SJCRH30 (cell line): ENCODE data around the gene RITA1. TPM values are rescaled to one million over a fixed set of nuclear protein-coding genes. Genes with fewer than 3 reads are reported as not detected.
"Not testable (repeated sequence)": the region's sequence is repeated elsewhere in the genome, so short reads cannot be mapped to it uniquely, and the experiment has no call there.

Source experiments
- DNase-seq, 2 experiments: peaks; one replicate each; pipeline ENCODE4 v3.0.0-alpha.2; 2015 to 2020
- H3K27ac ChIP-seq: fragments of 250-450 bp; sonication (Bioruptor Pico); 2 replicates; pipeline ENCODE4 v1.5.1; 2020; ENCODE audit warnings: mild to moderate bottlenecking, moderate library complexity
- H3K27me3 ChIP-seq: fragments of 250-450 bp; sonication (Bioruptor Pico); 2 replicates; pipeline ENCODE4 v1.5.1; 2020; ENCODE audit warnings: mild to moderate bottlenecking, moderate library complexity
- H3K36me3 ChIP-seq: fragments of 250-450 bp; sonication (Bioruptor Pico); 2 replicates; pipeline ENCODE4 v1.5.1; 2020; ENCODE audit warnings: mild to moderate bottlenecking, moderate library complexity
- H3K4me1 ChIP-seq: fragments of 250-450 bp; sonication (Bioruptor Pico); 2 replicates; pipeline ENCODE4 v1.5.1; 2020; ENCODE audit warnings: mild to moderate bottlenecking, moderate library complexity
- H3K4me3 ChIP-seq: fragments of 250-450 bp; sonication (Bioruptor Pico); 2 replicates; pipeline ENCODE4 v1.5.1; 2020; ENCODE audit warnings: mild to moderate bottlenecking, moderate library complexity
- H3K9me3 ChIP-seq: fragments of 250-450 bp; sonication (Bioruptor Pico); replicated peaks from 2 replicates; pipeline ENCODE4 v1.5.1; 2020; ENCODE audit warnings: mild to moderate bottlenecking, moderate library complexity
- total RNA-seq: library from RNA; depleted of rRNA; stranded (reverse); fragments of >200 nt; shearing (Covaris generic); gene quantifications from 2 replicates; pipeline ENCODE4 v1.2.3, GENCODE V29; 2014; rRNA removed

Gene RITA1
- total RNA-seq, result 20.2 and 22.0 TPM in 2 replicates

GRCh38 chr12:113185180-113186032 is at the start of gene RITA1, which contains the start of gene DDX54:
Gene RITA1, plus strand, starts transcription at chr12:113185721. Its CDS starts 1,026 bp downstream, at chr12:113186747.
Gene DDX54, minus strand, starts transcription at chr12:113185478. Its CDS starts 27 bp downstream, at chr12:113185451.
- no peaks in the 10 kb centered on the region for H3K27me3 ChIP-seq
- H3K27ac ChIP-seq, result peak within 1 kb of the TSS; percentile 98
- peak; percentile 78 to 81 for DNase-seq
- H3K9me3 ChIP-seq, result no peaks in the 10 kb centered on the region
- H3K4me1 ChIP-seq, result peaks cover 5% of the 10 kb centered on the region; the same call in 1 of the 2 replicates
- peak within 1 kb of the TSS; percentile 100 for H3K4me3 ChIP-seq
- peaks cover 7% of the 10 kb centered on the region for H3K36me3 ChIP-seq

GRCh38 chr12:113136128-113136989 is 49.2 kb upstream of the RITA1 start:
- H3K9me3 ChIP-seq, result no peaks in the 10 kb centered on the region

GRCh38 chr12:113136990-113137511 is 48.5 kb upstream of the RITA1 start:
- DNase-seq, result no peak
- no peaks in the 10 kb centered on the region for H3K36me3 ChIP-seq
- no peak overlapping the region for H3K27ac ChIP-seq
- peaks cover 9% of the 10 kb centered on the region for H3K4me1 ChIP-seq
- no peaks in the 10 kb centered on the region for H3K9me3 ChIP-seq
- no peak overlapping the region for H3K4me3 ChIP-seq
- peaks cover 5% of the 10 kb centered on the region; the same call in 1 of the 2 replicates for H3K27me3 ChIP-seq

More at GRCh38 chr12:113136128-113136989, 49.2 kb upstream of the RITA1 start:
- H3K27ac ChIP-seq, result no peak overlapping the region
- no peak for DNase-seq
- H3K4me1 ChIP-seq, result peaks cover 9% of the 10 kb centered on the region
- no peaks in the 10 kb centered on the region for H3K27me3 ChIP-seq
- H3K36me3 ChIP-seq, result no peaks in the 10 kb centered on the region
- H3K4me3 ChIP-seq, result no peak overlapping the region

- Histone ChIP-seq H3K27me3 (peaks cover 5% of the 10 kb centered on the region; the same call in 1 of the 2 replicates), H3K9me3 (no peaks in the 10 kb centered on the region), H3K27ac (no peak overlapping the region), H3K4me3 (no peak overlapping the region), H3K36me3 (no peaks in the 10 kb centered on the region), H3K4me1 (peaks cover 9% of the 10 kb centered on the region)
- DNase-seq, result no peak
These were observed 47.4 kb upstream of the RITA1 start for GRCh38 chr12:113137861-113138783.

- H3K27me3 ChIP-seq, result peaks cover 7% of the 10 kb centered on the region; the same call in 1 of the 2 replicates
These were observed 46.7 kb upstream of the RITA1 start for GRCh38 chr12:113138826-113139225.

GRCh38 chr12:113140706-113141105 is 44.8 kb upstream of the RITA1 start:
- Histone ChIP-seq H3K27me3 (peaks cover 7% of the 10 kb centered on the region; the same call in 1 of the 2 replicates), H3K4me3 (no peak overlapping the region), H3K9me3 (no peaks in the 10 kb centered on the region), H3K36me3 (no peaks in the 10 kb centered on the region), H3K27ac (no peak overlapping the region), H3K4me1 (no peaks in the 10 kb centered on the region)
- no peak for DNase-seq

More at GRCh38 chr12:113138826-113139225, 46.7 kb upstream of the RITA1 start:
- DNase-seq, result no peak
- H3K27ac ChIP-seq, result no peak overlapping the region
- H3K4me1 ChIP-seq, result peaks cover 8% of the 10 kb centered on the region
- no peaks in the 10 kb centered on the region for H3K9me3 ChIP-seq
- no peak overlapping the region for H3K4me3 ChIP-seq
- H3K36me3 ChIP-seq, result no peaks in the 10 kb centered on the region

GRCh38 chr12:113141716-113142115 is 43.8 kb upstream of the RITA1 start:
- not testable (repeated sequence) for H3K27me3 ChIP-seq

GRCh38 chr12:113142173-113142885 is 43.2 kb upstream of the RITA1 start:
- Histone ChIP-seq H3K27ac (no peak overlapping the region), H3K4me1 (no peaks in the 10 kb centered on the region), H3K36me3 (no peaks in the 10 kb centered on the region), H3K9me3 (no peaks in the 10 kb centered on the region), H3K27me3 (peaks cover 7% of the 10 kb centered on the region; the same call in 1 of the 2 replicates), H3K4me3 (no peak overlapping the region)
- DNase-seq, result no peak

More at GRCh38 chr12:113141716-113142115, 43.8 kb upstream of the RITA1 start:
- not testable (repeated sequence) for H3K9me3 ChIP-seq, H3K36me3 ChIP-seq, H3K4me1 ChIP-seq, H3K4me3 ChIP-seq, H3K27ac ChIP-seq, DNase-seq

GRCh38 chr12:113142886-113143332 is 42.6 kb upstream of the RITA1 start:
- Histone ChIP-seq H3K4me1 (no peaks in the 10 kb centered on the region), H3K27me3 (peaks cover 7% of the 10 kb centered on the region; the same call in 1 of the 2 replicates), H3K9me3 (no peaks in the 10 kb centered on the region), H3K36me3 (no peaks in the 10 kb centered on the region), H3K27ac (no peak overlapping the region), H3K4me3 (no peak overlapping the region)
- DNase-seq, result no peak

- H3K27me3 ChIP-seq, result peaks cover 7% of the 10 kb centered on the region; the same call in 1 of the 2 replicates
- H3K9me3 ChIP-seq, result no peaks in the 10 kb centered on the region
- no peak overlapping the region for H3K4me3 ChIP-seq
These were observed 41.6 kb upstream of the RITA1 start for GRCh38 chr12:113143959-113144358.

GRCh38 chr12:113144806-113145205 is 40.7 kb upstream of the RITA1 start:
- H3K4me3 ChIP-seq, result no peak overlapping the region
- H3K9me3 ChIP-seq, result no peaks in the 10 kb centered on the region
- no peaks in the 10 kb centered on the region for H3K4me1 ChIP-seq
- H3K27me3 ChIP-seq, result peaks cover 7% of the 10 kb centered on the region; the same call in 1 of the 2 replicates
- H3K36me3 ChIP-seq, result no peaks in the 10 kb centered on the region
- DNase-seq, result no peak
- H3K27ac ChIP-seq, result no peak overlapping the region

More at GRCh38 chr12:113143959-113144358, 41.6 kb upstream of the RITA1 start:
- Histone ChIP-seq H3K27ac (no peak overlapping the region), H3K4me1 (no peaks in the 10 kb centered on the region), H3K36me3 (no peaks in the 10 kb centered on the region)
- no peak for DNase-seq

- no peaks in the 10 kb centered on the region for H3K36me3 ChIP-seq
- peaks cover 7% of the 10 kb centered on the region; the same call in 1 of the 2 replicates for H3K27me3 ChIP-seq
- no peak for DNase-seq
- no peak overlapping the region for H3K27ac ChIP-seq
- H3K4me3 ChIP-seq, result no peak overlapping the region
- no peaks in the 10 kb centered on the region for H3K9me3 ChIP-seq
- H3K4me1 ChIP-seq, result no peaks in the 10 kb centered on the region
These were observed 39.6 kb upstream of the RITA1 start for GRCh38 chr12:113145720-113146551.
